ENCODE results near the gene CCL3. TPM values are rescaled to one million over a fixed set of nuclear protein-coding genes. Genes with fewer than 3 reads are reported as not detected.
"Not testable (repeated sequence)": the region's sequence is repeated elsewhere in the genome, so short reads cannot be mapped to it uniquely, and the experiment has no call there.

CCL3 gene
- polyA plus RNA-seq, 1 donor (not counting 4 experiments of a cell fraction or from before 2014, with no cell fraction given): not detected

DNA sequence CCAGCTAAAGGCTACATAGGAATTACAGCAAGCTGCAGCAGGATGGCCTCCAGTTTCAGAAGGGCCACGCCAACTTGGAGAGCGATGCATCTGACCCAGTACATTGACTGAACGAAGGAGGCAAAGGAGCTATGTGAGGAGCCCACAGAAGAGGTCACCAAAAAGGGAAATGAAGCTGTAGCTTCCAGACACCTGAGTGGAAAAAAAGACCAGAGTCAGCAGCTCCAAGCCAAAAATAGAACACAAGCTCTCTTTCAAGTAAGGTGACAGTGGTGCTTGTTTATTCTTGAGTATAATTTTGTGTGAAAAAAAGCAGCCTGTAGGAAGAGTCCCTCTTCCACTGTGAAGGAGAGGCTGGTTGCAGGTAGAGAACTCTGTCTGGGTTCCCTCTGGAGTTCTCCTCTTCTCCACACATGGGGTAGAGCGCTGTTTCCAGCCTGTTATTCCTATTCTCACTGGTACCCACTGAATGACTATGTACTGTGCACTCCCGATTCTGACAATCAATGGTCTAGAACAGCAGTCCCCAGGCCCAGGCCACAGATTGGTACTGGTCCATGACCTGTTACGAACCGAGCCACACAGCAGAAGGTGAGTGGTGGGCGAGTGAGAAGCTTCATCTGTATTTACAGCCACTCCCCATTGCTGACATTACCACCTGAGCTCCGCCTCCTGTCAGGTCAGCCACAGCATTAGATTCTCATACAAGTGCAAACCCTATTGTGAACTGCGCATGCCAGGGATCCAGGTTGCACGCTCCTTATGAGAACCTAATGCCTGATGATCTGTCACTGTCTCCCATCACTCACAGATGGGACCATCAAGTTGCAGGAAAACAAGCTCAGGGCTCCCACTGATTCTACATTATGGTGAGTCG, 28.8 kb upstream of the CCL3 start:
- TF ChIP-seq, protein P1, sequence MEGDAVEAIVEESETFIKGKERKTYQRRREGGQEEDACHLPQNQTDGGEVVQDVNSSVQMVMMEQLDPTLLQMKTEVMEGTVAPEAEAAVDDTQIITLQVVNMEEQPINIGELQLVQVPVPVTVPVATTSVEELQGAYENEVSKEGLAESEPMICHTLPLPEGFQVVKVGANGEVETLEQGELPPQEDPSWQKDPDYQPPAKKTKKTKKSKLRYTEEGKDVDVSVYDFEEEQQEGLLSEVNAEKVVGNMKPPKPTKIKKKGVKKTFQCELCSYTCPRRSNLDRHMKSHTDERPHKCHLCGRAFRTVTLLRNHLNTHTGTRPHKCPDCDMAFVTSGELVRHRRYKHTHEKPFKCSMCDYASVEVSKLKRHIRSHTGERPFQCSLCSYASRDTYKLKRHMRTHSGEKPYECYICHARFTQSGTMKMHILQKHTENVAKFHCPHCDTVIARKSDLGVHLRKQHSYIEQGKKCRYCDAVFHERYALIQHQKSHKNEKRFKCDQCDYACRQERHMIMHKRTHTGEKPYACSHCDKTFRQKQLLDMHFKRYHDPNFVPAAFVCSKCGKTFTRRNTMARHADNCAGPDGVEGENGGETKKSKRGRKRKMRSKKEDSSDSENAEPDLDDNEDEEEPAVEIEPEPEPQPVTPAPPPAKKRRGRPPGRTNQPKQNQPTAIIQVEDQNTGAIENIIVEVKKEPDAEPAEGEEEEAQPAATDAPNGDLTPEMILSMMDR (optimal IDR thresholded peaks at IDR 0.05 in 1 of 3, IDR thresholded peaks at IDR 0.05 in 1 of 3, conservative IDR thresholded peaks at IDR 0.05 in 1 of 3; ENCODE audit: extremely low read depth in 1 of 3, insufficient read depth in 2 of 3, low read length in 3 of 3): no peak
- no peak for TF ChIP-seq EZH2 (IDR thresholded peaks at IDR 0.05; ENCODE audit: low read length)
- dilution Hi-C loops (cut with MboI; ENCODE audit: extremely low pct_ligation_motif_present, low sequenced_read_pairs): no loop called here
- H3K36me3 ChIP-seq (ENCODE audit: control insufficient read depth in 2 of 2, extremely low read depth in 1 of 2, insufficient read depth in 2 of 2, low read length in 2 of 2): no peaks in the 10 kb centered on the region

DNA sequence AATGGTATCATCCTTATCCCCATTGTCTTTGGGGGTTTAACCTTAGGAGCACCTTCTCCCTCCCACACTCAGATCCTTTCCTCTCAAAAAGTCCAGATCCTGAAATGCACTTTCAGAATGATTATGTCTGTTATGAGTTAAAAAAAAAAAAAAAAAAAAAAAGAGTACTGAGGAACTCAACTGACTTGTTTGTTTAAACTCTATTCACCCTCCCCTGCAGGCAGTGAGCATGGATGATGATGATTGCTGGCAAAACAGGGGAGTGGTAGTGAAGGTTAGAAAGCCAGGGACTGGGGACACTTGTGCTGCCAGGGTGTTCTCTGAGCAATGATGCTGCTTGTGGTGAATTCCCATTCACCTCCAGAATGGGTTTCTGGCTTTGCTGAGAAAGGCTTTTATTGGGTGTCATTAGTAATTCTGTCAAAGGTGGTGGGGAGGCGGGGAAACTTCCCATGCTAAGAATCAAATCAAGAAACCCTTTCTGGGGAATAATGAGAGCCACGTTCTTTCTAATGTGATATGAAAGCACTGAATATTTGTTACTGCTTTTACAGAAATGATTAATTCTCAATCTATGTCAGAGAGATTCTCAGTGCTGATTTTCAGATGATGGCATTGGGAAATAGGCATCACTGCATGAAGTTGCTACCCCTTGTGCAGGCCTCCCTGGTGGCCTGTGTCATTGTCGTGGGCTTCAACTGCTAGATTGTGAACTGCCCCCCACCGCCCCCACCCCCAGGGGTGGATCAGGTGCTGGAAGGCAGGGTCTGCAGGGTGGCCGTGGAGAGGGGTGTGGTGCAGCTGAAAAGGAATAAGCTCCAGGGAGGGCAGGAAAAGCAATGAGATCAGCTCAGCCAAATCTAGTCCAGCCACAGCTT, 27.8 kb upstream of the CCL3 start:
- Histone ChIP-seq H4K20me1 (ENCODE audit: control insufficient read depth, extremely low read depth, insufficient read depth, low read length) (no peaks in the 10 kb centered on the region), H3K9me1 (ENCODE audit: control insufficient read depth, extremely low read depth, insufficient read depth, low read length) (no peaks in the 10 kb centered on the region), H3K4me2 (ENCODE audit: control insufficient read depth, extremely low read depth, insufficient read depth, low read depth, low read length) (no peak overlapping the region), H3K4me3 (ENCODE audit: control insufficient read depth in 2 of 3, extremely low read depth in 1 of 3, insufficient read depth in 2 of 3, low read depth in 1 of 3, low read length in 3 of 3) (no peak overlapping the region), H3K27me3 (ENCODE audit: control insufficient read depth, extremely low read depth, insufficient read depth, low read length) (no peaks in the 10 kb centered on the region), H3K9ac (ENCODE audit: control insufficient read depth, extremely low read depth, insufficient read depth, low read length) (no peak overlapping the region), H3K9me3 (ENCODE audit: control insufficient read depth, low read depth, low read length) (no peaks in the 10 kb centered on the region), H3K79me2 (ENCODE audit: control insufficient read depth, insufficient read depth, low read length) (no peaks in the 10 kb centered on the region), H2AFZ (ENCODE audit: control insufficient read depth, low read length) (no peak overlapping the region), H3K4me1 (ENCODE audit: control insufficient read depth, extremely low read depth, insufficient read depth, low read length) (no peaks in the 10 kb centered on the region), H3K27ac (ENCODE audit: control insufficient read depth, insufficient read depth, low read length) (no peak overlapping the region), H3K36me3 (ENCODE audit: control insufficient read depth in 2 of 2, extremely low read depth in 1 of 2, insufficient read depth in 2 of 2, low read length in 2 of 2) (no peaks in the 10 kb centered on the region)
- FAIRE-seq: no peak
- TF ChIP-seq, protein P1 (optimal IDR thresholded peaks at IDR 0.05 in 1 of 3, IDR thresholded peaks at IDR 0.05 in 1 of 3, conservative IDR thresholded peaks at IDR 0.05 in 1 of 3; ENCODE audit: extremely low read depth in 1 of 3, insufficient read depth in 2 of 3, low read length in 3 of 3): no peak
- TF ChIP-seq EZH2 (IDR thresholded peaks at IDR 0.05; ENCODE audit: low read length): no peak
- dilution Hi-C loops (cut with MboI; ENCODE audit: extremely low pct_ligation_motif_present, low sequenced_read_pairs): no loop called here
- no peak for DNase-seq (ENCODE audit: low read depth, low spot score)

More for the DNA sequence above, 28.8 kb upstream of the CCL3 start:
- Histone ChIP-seq H3K79me2 (ENCODE audit: control insufficient read depth, insufficient read depth, low read length) (no peaks in the 10 kb centered on the region), H2AFZ (ENCODE audit: control insufficient read depth, low read length) (no peak overlapping the region), H3K4me3 (ENCODE audit: control insufficient read depth in 2 of 3, extremely low read depth in 1 of 3, insufficient read depth in 2 of 3, low read depth in 1 of 3, low read length in 3 of 3) (no peak overlapping the region), H3K9me3 (ENCODE audit: control insufficient read depth, low read depth, low read length) (no peaks in the 10 kb centered on the region), H3K27ac (ENCODE audit: control insufficient read depth, insufficient read depth, low read length) (no peak overlapping the region), H3K27me3 (ENCODE audit: control insufficient read depth, extremely low read depth, insufficient read depth, low read length) (no peaks in the 10 kb centered on the region), H3K4me2 (ENCODE audit: control insufficient read depth, extremely low read depth, insufficient read depth, low read depth, low read length) (no peak overlapping the region), H4K20me1 (ENCODE audit: control insufficient read depth, extremely low read depth, insufficient read depth, low read length) (no peaks in the 10 kb centered on the region), H3K9ac (ENCODE audit: control insufficient read depth, extremely low read depth, insufficient read depth, low read length) (no peak overlapping the region), H3K4me1 (ENCODE audit: control insufficient read depth, extremely low read depth, insufficient read depth, low read length) (no peaks in the 10 kb centered on the region), H3K9me1 (ENCODE audit: control insufficient read depth, extremely low read depth, insufficient read depth, low read length) (no peaks in the 10 kb centered on the region)
- DNase-seq (ENCODE audit: low read depth, low spot score) (no peak), FAIRE-seq (no peak)

DNA sequence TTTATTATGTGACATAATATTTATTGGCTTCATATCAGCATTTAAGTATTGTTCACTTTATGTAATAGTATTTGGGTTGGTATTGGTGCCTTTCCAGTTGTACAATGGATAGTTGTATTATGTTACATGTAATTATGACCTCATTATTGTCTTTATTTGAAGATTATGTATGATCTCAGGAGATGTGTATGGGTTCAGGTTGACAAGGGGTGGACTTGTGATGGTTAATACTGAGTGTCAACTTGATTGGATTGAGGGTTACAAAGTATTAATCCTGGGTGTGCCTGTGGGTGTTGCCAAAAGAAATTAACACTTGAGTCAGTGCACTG, 25.7 kb upstream of the CCL3 start:
- FAIRE-seq; H3K9me1 ChIP-seq (ENCODE audit: control insufficient read depth, extremely low read depth, insufficient read depth, low read length); H4K20me1 ChIP-seq (ENCODE audit: control insufficient read depth, extremely low read depth, insufficient read depth, low read length); H3K4me3 ChIP-seq (ENCODE audit: control insufficient read depth in 2 of 3, extremely low read depth in 1 of 3, insufficient read depth in 2 of 3, low read depth in 1 of 3, low read length in 3 of 3); H3K36me3 ChIP-seq (ENCODE audit: control insufficient read depth in 2 of 2, extremely low read depth in 1 of 2, insufficient read depth in 2 of 2, low read length in 2 of 2); H3K79me2 ChIP-seq (ENCODE audit: control insufficient read depth, insufficient read depth, low read length); H3K27ac ChIP-seq (ENCODE audit: control insufficient read depth, insufficient read depth, low read length); H3K4me1 ChIP-seq (ENCODE audit: control insufficient read depth, extremely low read depth, insufficient read depth, low read length); H3K4me2 ChIP-seq (ENCODE audit: control insufficient read depth, extremely low read depth, insufficient read depth, low read depth, low read length); dilution Hi-C loops (cut with MboI; ENCODE audit: extremely low pct_ligation_motif_present, low sequenced_read_pairs); DNase-seq (ENCODE audit: low read depth, low spot score); H3K9me3 ChIP-seq (ENCODE audit: control insufficient read depth, low read depth, low read length); H2AFZ ChIP-seq (ENCODE audit: control insufficient read depth, low read length); H3K27me3 ChIP-seq (ENCODE audit: control insufficient read depth, extremely low read depth, insufficient read depth, low read length); H3K9ac ChIP-seq (ENCODE audit: control insufficient read depth, extremely low read depth, insufficient read depth, low read length): not testable (repeated sequence)

Data from keratinocyte (primary cell).